C4-2B (cell line): ENCODE results near the gene TEX14.

Experiments used
- CTCF ChIP-seq: fragments of 450-650 bp; conservative IDR thresholded peaks from 2 replicates; pipeline ENCODE4 v1.5.1; 2017; ENCODE audit warnings: mild to moderate bottlenecking
- ZFX ChIP-seq: fragments of 450-650 bp; IDR thresholded peaks from 2 replicates; pipeline ENCODE4 v1.6.1; 2017

- TF ChIP-seq CTCF (peak; percentile 92), ZFX (no peak)
Measured at GRCh38 chr17:58710948-58711552, 19.2 kb upstream of the TEX14 start.
